ENCODE results near the gene PRPS2. TPM values are rescaled to one million over a fixed set of nuclear protein-coding genes. Genes with fewer than 3 reads are reported as not detected.

Gene PRPS2
- total RNA-seq, 2 experiments from 2014 or later = 92.5 to 108 TPM

Other genes starting within 250 kb of the PRPS2 start
- gene TLR7, start 75.7 kb downstream of the PRPS2 start, total RNA-seq = under 1 TPM; 0.10 to 0.19 TPM
- gene TLR8, start 115.2 kb downstream of the PRPS2 start, total RNA-seq = not detected
- gene TMSB4X, start 183.7 kb downstream of the PRPS2 start, total RNA-seq = 1,000 to 10,000 TPM; 9,113 to 9,418 TPM